Endodermal cell (in vitro differentiated cells): ENCODE measurements around the gene TAL2. TPM values are rescaled to one million over a fixed set of nuclear protein-coding genes. Genes with fewer than 3 reads are reported as not detected.
"Not testable (repeated sequence)": the region's sequence is repeated elsewhere in the genome, so short reads cannot be mapped to it uniquely, and the experiment has no call there.

Experiments used
- DNase-seq: peaks from one replicate; pipeline ENCODE4 v3.0.0-alpha.2; 2017
- H3K27ac ChIP-seq: 2 replicates; pipeline ENCODE4 v1.5.1; 2013; ENCODE audit warnings: mild to moderate bottlenecking, low read depth, low read length, moderate library complexity
- H3K27me3 ChIP-seq: 2 replicates; pipeline ENCODE4 v1.6.1; 2013; ENCODE audit warnings: mild to moderate bottlenecking, low read length, moderate library complexity; ENCODE audit not compliant: insufficient read depth, control insufficient read depth, poor library complexity, severe bottlenecking
- H3K36me3 ChIP-seq: 2 replicates; pipeline ENCODE4 v1.7.0; 2013; ENCODE audit warnings: mild to moderate bottlenecking, low read length, moderate library complexity; ENCODE audit not compliant: control insufficient read depth, insufficient read depth
- H3K4me1 ChIP-seq: one replicate; pipeline ENCODE4 v1.7.0; 2013; ENCODE audit warnings: low read length; ENCODE audit not compliant: control insufficient read depth, insufficient read depth
- H3K4me3 ChIP-seq: 2 replicates; pipeline ENCODE4 v1.5.1; 2013; ENCODE audit warnings: mild to moderate bottlenecking, low read length, moderate library complexity
- H3K9ac ChIP-seq: 2 replicates; pipeline ENCODE4 v1.6.1; 2013; ENCODE audit warnings: mild to moderate bottlenecking, low read length, moderate library complexity; ENCODE audit not compliant: poor library complexity, severe bottlenecking; ENCODE audit errors: extremely low read depth
- H3K9me3 ChIP-seq: 2 replicates; pipeline ENCODE4 v1.6.1; 2013; ENCODE audit warnings: mild to moderate bottlenecking, low read length, moderate library complexity; ENCODE audit not compliant: control insufficient read depth
- H3K27ac Mint-ChIP-seq: 2 replicates; pipeline ENCODE4 v1.8.0; 2020; ENCODE audit warnings: mixed read lengths
- H3K27me3 Mint-ChIP-seq: 2 replicates; pipeline ENCODE4 v1.8.0; 2021; ENCODE audit warnings: mild to moderate bottlenecking, mixed read lengths; ENCODE audit not compliant: insufficient read depth
- H3K36me3 Mint-ChIP-seq: 2 replicates; pipeline ENCODE4 v1.8.0; 2020; ENCODE audit warnings: low read depth, mixed read lengths
- H3K4me1 Mint-ChIP-seq: 2 replicates; pipeline ENCODE4 v1.8.0; 2020; ENCODE audit warnings: mixed read lengths
- H3K4me3 Mint-ChIP-seq: 2 replicates; pipeline ENCODE4 v1.8.0; 2020; ENCODE audit warnings: mild to moderate bottlenecking, moderate library complexity, mixed read lengths
- H3K9me3 Mint-ChIP-seq: 2 replicates; pipeline ENCODE4 v1.8.0; 2020; ENCODE audit warnings: mild to moderate bottlenecking, mixed read lengths
- WGBS, 2 experiments: methylation state at CpG; one replicate each; pipeline versions ENCODE4 v1.1.5 to v1.1.7; 2013; ENCODE audit warnings: missing lambda C conversion rate in 2 of 2, mixed read lengths in 1 of 2; ENCODE audit not compliant: insufficient coverage in 1 of 2, insufficient read length in 1 of 2; 5-methylcytosine and 5-hydroxymethylcytosine counted together
- total RNA-seq, 2 donors: library from RNA; stranded (reverse); fragmentation: NEBNext Ultra II Directional in 1 of 2; extraction: Animal tissue kit (Norgen Biotek cat#: 25700) in 1 of 2; gene quantifications; 2 replicates in 1 of 2; 3 replicates in 1 of 2; pipeline ENCODE4 v1.2.1, GENCODE V29; 2021
- TF ChIP-seq, protein P1 (sequence below): fragments of 200-600 bp; sonication (generic); conservative IDR thresholded peaks from 2 replicates; pipeline ENCODE4 v1.5.0; 2021; ENCODE audit warnings: antibody characterized with exemption, mild to moderate bottlenecking

TAL2 gene
- total RNA-seq, 2 donors from 2014 or later: 4.1 to 7.0 TPM

DNA sequence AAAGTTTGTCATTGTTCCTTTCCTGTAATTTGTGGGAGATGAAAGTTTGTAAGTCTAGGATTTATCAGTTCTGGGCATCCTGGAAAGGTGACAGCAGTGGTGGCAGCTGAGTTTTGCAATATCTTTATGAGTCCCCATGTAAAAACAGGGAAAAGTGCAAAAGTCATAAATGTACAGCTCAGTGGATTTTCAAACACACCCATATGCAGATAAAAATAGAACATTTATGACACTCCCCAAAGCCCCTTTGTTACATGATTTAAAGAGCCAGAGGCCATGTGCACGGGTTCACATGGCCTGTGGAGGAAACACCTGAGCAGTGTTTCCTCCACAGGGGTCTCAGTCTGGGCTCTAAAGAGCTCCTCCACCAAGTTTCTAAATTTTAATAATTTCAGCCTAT, 38.4 kb downstream of the TAL2 start:
- H3K36me3 ChIP-seq: peaks cover 6% of the 10 kb centered on the region
- TF ChIP-seq, protein P1, sequence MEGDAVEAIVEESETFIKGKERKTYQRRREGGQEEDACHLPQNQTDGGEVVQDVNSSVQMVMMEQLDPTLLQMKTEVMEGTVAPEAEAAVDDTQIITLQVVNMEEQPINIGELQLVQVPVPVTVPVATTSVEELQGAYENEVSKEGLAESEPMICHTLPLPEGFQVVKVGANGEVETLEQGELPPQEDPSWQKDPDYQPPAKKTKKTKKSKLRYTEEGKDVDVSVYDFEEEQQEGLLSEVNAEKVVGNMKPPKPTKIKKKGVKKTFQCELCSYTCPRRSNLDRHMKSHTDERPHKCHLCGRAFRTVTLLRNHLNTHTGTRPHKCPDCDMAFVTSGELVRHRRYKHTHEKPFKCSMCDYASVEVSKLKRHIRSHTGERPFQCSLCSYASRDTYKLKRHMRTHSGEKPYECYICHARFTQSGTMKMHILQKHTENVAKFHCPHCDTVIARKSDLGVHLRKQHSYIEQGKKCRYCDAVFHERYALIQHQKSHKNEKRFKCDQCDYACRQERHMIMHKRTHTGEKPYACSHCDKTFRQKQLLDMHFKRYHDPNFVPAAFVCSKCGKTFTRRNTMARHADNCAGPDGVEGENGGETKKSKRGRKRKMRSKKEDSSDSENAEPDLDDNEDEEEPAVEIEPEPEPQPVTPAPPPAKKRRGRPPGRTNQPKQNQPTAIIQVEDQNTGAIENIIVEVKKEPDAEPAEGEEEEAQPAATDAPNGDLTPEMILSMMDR: no peak
- Mint-ChIP-seq H3K9me3 (no peaks in the 10 kb centered on the region), H3K27ac (no peak overlapping the region), H3K4me3 (no peak overlapping the region), H3K36me3 (peaks cover 2% of the 10 kb centered on the region), H3K4me1 (peaks cover 11% of the 10 kb centered on the region), H3K27me3 (peaks cover 22% of the 10 kb centered on the region)
- H3K9ac ChIP-seq: no peak overlapping the region
- DNase-seq: no peak
- 84 to 100% methylated on average over 1 of the region's 1 CpG for WGBS, 2 experiments
- no peak overlapping the region for H3K4me3 ChIP-seq
- peaks cover 5% of the 10 kb centered on the region for H3K9me3 ChIP-seq
- H3K4me1 ChIP-seq: no peaks in the 10 kb centered on the region
- no peak overlapping the region for H3K27ac ChIP-seq
- H3K27me3 ChIP-seq: peaks cover 9% of the 10 kb centered on the region

DNA sequence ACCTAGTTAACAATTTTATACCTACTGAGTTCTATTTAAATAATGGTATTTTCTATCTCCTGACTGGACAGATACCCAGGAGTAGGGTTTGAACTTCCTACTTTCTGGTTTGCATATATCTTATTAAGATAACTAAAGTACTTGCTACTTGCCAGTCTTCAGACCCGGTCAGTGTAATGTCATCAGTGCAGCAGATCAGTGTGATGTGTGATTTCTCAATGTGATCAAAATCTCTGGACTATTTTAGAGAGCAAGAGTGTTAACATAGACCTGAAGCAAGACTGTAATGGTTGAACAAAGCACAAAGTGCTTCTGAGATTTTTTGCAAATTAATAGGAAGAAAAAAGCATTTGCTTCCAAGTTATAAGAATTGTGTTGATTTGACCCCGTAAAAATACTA, 38.9 kb downstream of the TAL2 start:
- 92 to 100% methylated on average over 1 to 2 of the region's 2 CpGs for WGBS, 2 experiments
- H3K27me3 ChIP-seq: peaks cover 5% of the 10 kb centered on the region
- Mint-ChIP-seq H3K4me1 (peaks cover 10% of the 10 kb centered on the region), H3K4me3 (no peak overlapping the region), H3K36me3 (peaks cover 3% of the 10 kb centered on the region), H3K27ac (no peak overlapping the region), H3K27me3 (peaks cover 18% of the 10 kb centered on the region), H3K9me3 (no peaks in the 10 kb centered on the region)
- no peak overlapping the region for H3K4me3 ChIP-seq
- peaks cover 5% of the 10 kb centered on the region for H3K9me3 ChIP-seq
- TF ChIP-seq, protein P1: no peak
- peaks cover 6% of the 10 kb centered on the region for H3K36me3 ChIP-seq
- no peaks in the 10 kb centered on the region for H3K4me1 ChIP-seq
- no peak overlapping the region for H3K27ac ChIP-seq
- no peak overlapping the region for H3K9ac ChIP-seq
- no peak for DNase-seq

DNA sequence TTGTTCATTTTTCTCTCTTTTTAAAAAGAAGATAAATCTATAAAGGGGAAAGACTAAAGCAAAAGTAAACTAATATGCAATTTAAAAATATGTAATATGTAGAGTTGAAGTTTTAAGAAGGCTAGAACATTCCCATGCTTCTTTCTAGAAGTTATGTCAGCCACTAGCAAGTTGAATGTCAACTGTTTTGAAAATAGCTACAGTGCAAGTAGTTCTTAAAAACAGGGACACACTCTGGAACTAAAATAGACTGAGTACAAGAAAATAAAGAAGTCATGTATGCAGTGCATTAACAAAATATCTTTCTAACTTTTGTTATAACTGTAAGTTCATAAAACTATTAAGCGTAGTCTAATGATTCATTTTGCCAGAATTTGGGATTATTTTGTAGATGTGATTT, 40.0 kb downstream of the TAL2 start:
- WGBS, 2 experiments: 89 to 100% methylated on average over 1 of the region's 1 CpG
- Histone ChIP-seq H3K9me3 (peaks cover 5% of the 10 kb centered on the region), H3K36me3 (peaks cover 6% of the 10 kb centered on the region), H3K27ac (no peak overlapping the region), H3K4me1 (no peaks in the 10 kb centered on the region), H3K4me3 (no peak overlapping the region), H3K27me3 (no peaks in the 10 kb centered on the region), H3K9ac (no peak overlapping the region)
- TF ChIP-seq, protein P1: no peak
- peaks cover 4% of the 10 kb centered on the region for H3K36me3 Mint-ChIP-seq
- no peaks in the 10 kb centered on the region for H3K9me3 Mint-ChIP-seq
- H3K27me3 Mint-ChIP-seq: peaks cover 8% of the 10 kb centered on the region
- no peak for DNase-seq
- no peak overlapping the region for H3K4me3 Mint-ChIP-seq
- peaks cover 10% of the 10 kb centered on the region for H3K4me1 Mint-ChIP-seq
- no peak overlapping the region for H3K27ac Mint-ChIP-seq

GRCh38 chr9:105703638-105704037, 41.4 kb downstream of the TAL2 start:
- H3K9me3 ChIP-seq, H3K27me3 ChIP-seq, H3K36me3 Mint-ChIP-seq, H3K4me3 Mint-ChIP-seq, H3K27me3 Mint-ChIP-seq, H3K4me3 ChIP-seq, H3K27ac ChIP-seq, H3K4me1 ChIP-seq, H3K9me3 Mint-ChIP-seq, DNase-seq, H3K9ac ChIP-seq, H3K27ac Mint-ChIP-seq, H3K4me1 Mint-ChIP-seq: not testable (repeated sequence)
- H3K36me3 ChIP-seq: peaks cover 13% of the 10 kb centered on the region
- WGBS, 2 experiments: 100% methylated on average over 2 of the region's 4 CpGs; no CpG with 5 or more reads in 1 of the 2 experiments
